Neural cell (in vitro differentiated cells): ENCODE measurements around the gene TADA2A. TPM values are rescaled to one million over a fixed set of nuclear protein-coding genes. Genes with fewer than 3 reads are reported as not detected.

Source experiments
- H2AFZ ChIP-seq: fragments of 200-600, 300-800 bp; sonication (generic), shearing (Covaris generic); 2 replicates; pipeline ENCODE4 v1.6.0; 2014; ENCODE audit warnings: low read depth, mild to moderate bottlenecking, antibody characterized with exemption, low read length, moderate library complexity
- H3F3A ChIP-seq: fragments of 200-600 bp; shearing (Covaris generic); 2 replicates; pipeline ENCODE4 v1.6.1; 2016; ENCODE audit warnings: mild to moderate bottlenecking, moderate library complexity, mixed read lengths, antibody characterized with exemption, low read length; ENCODE audit not compliant: insufficient read depth, poor library complexity, severe bottlenecking
- H3K27ac ChIP-seq: fragments of 200-600, 300-800 bp; sonication (generic), shearing (Covaris generic); 2 replicates; pipeline ENCODE4 v1.5.1; 2014; ENCODE audit warnings: mild to moderate bottlenecking, low read length, moderate library complexity
- H3K27me3 ChIP-seq: fragments of 300-800, 200-600 bp; sonication (generic), shearing (Covaris generic); 2 replicates; pipeline ENCODE4 v1.6.0; 2014; ENCODE audit warnings: mild to moderate bottlenecking, low read depth, low read length, moderate library complexity; ENCODE audit not compliant: insufficient read depth
- H3K36me3 ChIP-seq: fragments of 300-800, 200-600 bp; sonication (generic), shearing (Covaris generic); 2 replicates; pipeline ENCODE4 v1.5.1; 2014; ENCODE audit warnings: mild to moderate bottlenecking, antibody characterized with exemption, low read length, moderate library complexity; ENCODE audit not compliant: insufficient read depth
- H3K4me2 ChIP-seq: fragments of 300-800, 200-600 bp; sonication (generic), shearing (Covaris generic); 2 replicates; pipeline ENCODE4 v1.6.0; 2014; ENCODE audit warnings: mild to moderate bottlenecking, low read length
- H3K4me3 ChIP-seq: fragments of 300-800, 200-600 bp; sonication (generic), shearing (Covaris generic); 2 replicates; pipeline ENCODE4 v1.5.1; 2014; ENCODE audit warnings: mild to moderate bottlenecking, low read length, moderate library complexity
- H3K79me2 ChIP-seq: fragments of 200-600 bp; shearing (Covaris generic); replicated peaks from 2 replicates; pipeline ENCODE4 v1.6.0; 2014; ENCODE audit warnings: mild to moderate bottlenecking, low read length, moderate library complexity; ENCODE audit not compliant: insufficient read depth
- H3K9ac ChIP-seq: fragments of 300-800, 200-600 bp; sonication (generic), shearing (Covaris generic); 2 replicates; pipeline ENCODE4 v1.6.1; 2016; ENCODE audit warnings: mild to moderate bottlenecking, low read length, mixed read lengths
- H3K9me2 ChIP-seq: fragments of 200-600 bp; shearing (Covaris generic); 2 replicates; pipeline ENCODE4 v1.6.1; 2016; ENCODE audit warnings: mild to moderate bottlenecking, low read length, mixed read lengths; ENCODE audit not compliant: insufficient read depth
- H3K9me3 ChIP-seq: fragments of 200-600, 300-800 bp; sonication (generic), shearing (Covaris generic); 2 replicates; pipeline ENCODE4 v1.6.1; 2016; ENCODE audit warnings: mild to moderate bottlenecking, mixed run types, low read length, moderate library complexity, mixed read lengths
- H4K20me1 ChIP-seq: fragments of 200-600 bp; shearing (Covaris generic); 2 replicates; pipeline ENCODE4 v1.6.1; 2016; ENCODE audit warnings: mild to moderate bottlenecking, mixed run types; ENCODE audit not compliant: insufficient read depth
- CTCF ChIP-seq: fragments of 450-650 bp; IDR thresholded peaks from 2 replicates; pipeline ENCODE4 v1.5.1; 2014; ENCODE audit warnings: antibody characterized with exemption, mild to moderate bottlenecking, moderate library complexity; ENCODE audit not compliant: poor library complexity, severe bottlenecking
- EP300 ChIP-seq: fragments of 450-650 bp; conservative IDR thresholded peaks from 2 replicates; pipeline ENCODE4 v1.6.1; 2014; ENCODE audit warnings: antibody characterized with exemption, mild to moderate bottlenecking, moderate library complexity; ENCODE audit not compliant: poor library complexity, severe bottlenecking
- EZH2 ChIP-seq: fragments of 200-600, 300-800 bp; shearing (Covaris generic), sonication (generic); IDR thresholded peaks from 2 replicates; pipeline ENCODE4 v1.6.1; 2014; ENCODE audit warnings: antibody characterized with exemption, low read length, borderline replicate concordance, mild to moderate bottlenecking; ENCODE audit not compliant: insufficient read depth, poor library complexity, severe bottlenecking
- MXI1 ChIP-seq: fragments of 450-650 bp; conservative IDR thresholded peaks from 2 replicates; pipeline ENCODE4 v1.6.1; 2014; ENCODE audit warnings: antibody characterized with exemption, mild to moderate bottlenecking; ENCODE audit not compliant: poor library complexity, severe bottlenecking
- POLR2AphosphoS5 ChIP-seq: IDR thresholded peaks from 2 replicates; pipeline ENCODE4 v1.6.1; 2012
- RAD21 ChIP-seq: fragments of 450-650 bp; conservative IDR thresholded peaks from 2 replicates; pipeline ENCODE4 v1.6.1; 2014; ENCODE audit warnings: antibody characterized with exemption, mild to moderate bottlenecking, moderate library complexity
- REST ChIP-seq: IDR thresholded peaks from 2 replicates; pipeline ENCODE4 v1.6.1; 2012; ENCODE audit warnings: borderline replicate concordance
- SMC3 ChIP-seq: fragments of 450-650 bp; conservative IDR thresholded peaks from 2 replicates; pipeline ENCODE4 v1.6.1; 2014; ENCODE audit warnings: antibody characterized with exemption, mild to moderate bottlenecking, moderate library complexity; ENCODE audit not compliant: poor library complexity
- TAF1 ChIP-seq: IDR thresholded peaks from 2 replicates; pipeline ENCODE4 v1.6.1; 2012; ENCODE audit warnings: low read depth
- polyA plus RNA-seq: library from polyadenylated mRNA; depleted of rRNA; stranded (reverse); fragments of >200 nt; gene quantifications from 2 replicates; pipeline ENCODE4 v1.2.3, GENCODE V29; 2014

The TADA2A gene
- polyA plus RNA-seq, 1 donor from 2014 or later, result 23.5 TPM

- peak within 1 kb of the TSS; percentile 72 for H2AFZ ChIP-seq
- no peaks in the 10 kb centered on the region for H3F3A ChIP-seq
- peaks cover 15% of the 10 kb centered on the region for H3K27me3 ChIP-seq
- TF ChIP-seq MXI1 (peak; percentile 90), TAF1 (peak; percentile 59), SMC3 (no peak), REST (no peak), POLR2AphosphoS5 (peak; percentile 71), CTCF (peak; percentile 47), RAD21 (no peak), EP300 (no peak), EZH2 (no peak)
- H3K4me2 ChIP-seq, result peak within 1 kb of the TSS; percentile 98
- H3K79me2 ChIP-seq, result peaks cover 33% of the 10 kb centered on the region
- H3K9ac ChIP-seq, result peak within 1 kb of the TSS; percentile 79
- no peaks in the 10 kb centered on the region for H3K36me3 ChIP-seq
- H3K27ac ChIP-seq, result peak within 1 kb of the TSS; percentile 77
- H3K9me2 ChIP-seq, result no peaks in the 10 kb centered on the region
- peak within 1 kb of the TSS; percentile 97 for H3K4me3 ChIP-seq
- no peaks in the 10 kb centered on the region for H4K20me1 ChIP-seq
- H3K9me3 ChIP-seq, result no peaks in the 10 kb centered on the region
Measured at GRCh38 chr17:37489197-37490001, 82.7 kb downstream of the TADA2A start, which contains the start of gene DUSP14. DUSP14 (plus strand) TSS chr17:37489891; CDS start chr17:37512273, 22,382 bp downstream.

GRCh38 chr17:37490022-37490587, 83.4 kb downstream of the TADA2A start:
- Histone ChIP-seq H3K4me2 (peak overlapping the region; percentile 98), H3K9ac (peak overlapping the region; percentile 50), H2AFZ (peak overlapping the region; percentile 6), H3F3A (no peaks in the 10 kb centered on the region), H3K36me3 (no peaks in the 10 kb centered on the region), H3K4me3 (peak overlapping the region; percentile 83), H4K20me1 (no peaks in the 10 kb centered on the region), H3K79me2 (peaks cover 33% of the 10 kb centered on the region), H3K9me2 (no peaks in the 10 kb centered on the region), H3K9me3 (no peaks in the 10 kb centered on the region), H3K27ac (no peak overlapping the region), H3K27me3 (peaks cover 15% of the 10 kb centered on the region)
- TF ChIP-seq POLR2AphosphoS5 (no peak), MXI1 (peak; percentile 39), RAD21 (peak; percentile 32), TAF1 (no peak), SMC3 (peak; percentile 31), CTCF (peak; percentile 52)
